Upper lobe of left lung (tissue), 6 donors: Measurements from ENCODE around the gene PIP4K2C. TPM values are rescaled to one million over a fixed set of nuclear protein-coding genes. Genes with fewer than 3 reads are reported as not detected.
A peak's percentile ranks its signal among the peaks of the same experiment; 100 is the strongest.

Experiments
- ATAC-seq, 2 donors: fragments of 200-7000 bp; cut with Tn5 transposase; one replicate each; pipeline ENCODE4 v1.9.1; 2022; ENCODE audit warnings: mild to moderate bottlenecking in 2 of 2, moderate library complexity in 2 of 2; ENCODE audit not compliant: low FRiP score in 2 of 2
- DNase-seq, 2 donors: peaks; one replicate each; pipeline ENCODE4 v3.0.0-alpha.2; 2019 to 2020
- H3K27ac ChIP-seq, 4 donors: fragments of 200-600 bp; sonication (generic); one replicate each; pipeline ENCODE4 v1.5.1; 2016 to 2019
- H3K27me3 ChIP-seq, 4 donors: fragments of 200-600 bp; sonication (generic); one replicate each; pipeline ENCODE4 v1.5.1; 2017 to 2019
- H3K36me3 ChIP-seq, 4 donors: fragments of 200-600 bp; sonication (generic); one replicate each; pipeline ENCODE4 v1.5.1; 2016 to 2019
- H3K4me1 ChIP-seq, 4 donors: fragments of 200-600 bp; sonication (generic); one replicate each; pipeline ENCODE4 v1.5.1; 2018 to 2019
- H3K4me3 ChIP-seq, 4 donors: fragments of 200-600 bp; sonication (generic); one replicate each; pipeline ENCODE4 v1.5.1; 2017 to 2019; ENCODE audit warnings: mild to moderate bottlenecking in 2 of 4, moderate library complexity in 1 of 4
- H3K9me3 ChIP-seq, 4 donors: fragments of 200-600 bp; sonication (generic); one replicate each; pipeline ENCODE4 v1.5.1; 2018 to 2019
- CTCF ChIP-seq, 6 experiments: fragments of 450-650 bp in 4 of 6; fragments of 200-600 bp in 2 of 6; sonication (generic) in 2 of 6; IDR thresholded peaks; one replicate each; pipeline ENCODE4 v1.5.1; 2016 to 2019; ENCODE audit warnings: antibody characterized with exemption in 6 of 6
- EP300 ChIP-seq, 4 donors: sonication (generic); formaldehyde crosslinking; IDR thresholded peaks; one replicate each; pipeline ENCODE4 v1.5.1; 2017; ENCODE audit warnings: antibody characterized with exemption in 4 of 4, control low read depth in 2 of 4
- POLR2A ChIP-seq, 4 donors: fragments of 450-650 bp; IDR thresholded peaks; one replicate each; pipeline ENCODE4 v1.5.1; 2016 to 2017; ENCODE audit warnings: antibody characterized with exemption in 4 of 4, mild to moderate bottlenecking in 2 of 4
- POLR2AphosphoS5 ChIP-seq, 2 donors: sonication (generic); formaldehyde crosslinking; IDR thresholded peaks; one replicate each; pipeline ENCODE4 v1.5.1; 2017; ENCODE audit warnings: antibody characterized with exemption in 2 of 2
- WGBS, 2 donors: methylation state at CpG; one replicate each; pipeline ENCODE4 v1.1.5; 2017 to 2018; 5-methylcytosine and 5-hydroxymethylcytosine counted together
- total RNA-seq, 6 donors: library from RNA; depleted of rRNA in 4 of 6; stranded (reverse); fragments of >200 nt in 4 of 6; gene quantifications; one replicate each; pipeline versions ENCODE4 v1.1.0 to v1.2.1, GENCODE V29; 2016 to 2021
- donor health status: DM: no; HTN: no; CAD: no; lungs with moderate emphysema.
- donor health status: DM: no; HTN: yes; CAD: no; lungs with severe emphysema.

The PIP4K2C gene
- total RNA-seq, 6 donors from 2014 or later: 13.4 to 56.7 (median 30.7) TPM

GRCh38 chr12:57606399-57606798 lies 15.4 kb downstream of the PIP4K2C start:
- peaks cover 0 to 12% (median 4%) of the 10 kb centered on the region in 4 donors for H3K36me3 ChIP-seq
- H3K4me3 ChIP-seq: no peak overlapping the region
- no peaks in the 10 kb centered on the region for H3K9me3 ChIP-seq
- peaks cover 0 to 10% (median 4%) of the 10 kb centered on the region in 4 donors for H3K27me3 ChIP-seq
- H3K27ac ChIP-seq: no peak overlapping the region
- no peak for ATAC-seq
- 52 to 62% methylated on average over 2 of the region's 2 CpGs for WGBS, 2 donors
- peaks cover 22 to 45% (median 29%) of the 10 kb centered on the region in 4 donors for H3K4me1 ChIP-seq
- TF ChIP-seq CTCF (IDR thresholded peaks at IDR 0.05) (no peak), POLR2AphosphoS5 (IDR thresholded peaks at IDR 0.05) (no peak), POLR2A (IDR thresholded peaks at IDR 0.05) (no peak), EP300 (IDR thresholded peaks at IDR 0.05) (no peak)
- DNase-seq: no peak

GRCh38 chr12:57606821-57607220 lies 15.8 kb downstream of the PIP4K2C start:
- Histone ChIP-seq H3K27ac (no peak overlapping the region), H3K36me3 (peaks cover 0 to 7% (median 2%) of the 10 kb centered on the region in 4 donors), H3K4me1 (peaks cover 22 to 49% (median 33%) of the 10 kb centered on the region in 4 donors), H3K9me3 (no peaks in the 10 kb centered on the region), H3K4me3 (no peak overlapping the region), H3K27me3 (peaks cover 0 to 11% (median 6%) of the 10 kb centered on the region in 4 donors)
- DNase-seq (peak in 1 of 2 donors; percentile 60), ATAC-seq (no peak)
- 94 to 95% methylated on average over 11 of the region's 11 CpGs for WGBS, 2 donors
- TF ChIP-seq POLR2AphosphoS5 (IDR thresholded peaks at IDR 0.05): no peak
- TF ChIP-seq EP300 (IDR thresholded peaks at IDR 0.05): no peak
- TF ChIP-seq POLR2A (IDR thresholded peaks at IDR 0.05): no peak
- no peak for TF ChIP-seq CTCF (IDR thresholded peaks at IDR 0.05)

GRCh38 chr12:57607958-57608663 lies 17.1 kb downstream of the PIP4K2C start:
- no peak for ATAC-seq
- WGBS, 2 donors: 89 to 90% methylated on average over 12 of the region's 12 CpGs
- H3K36me3 ChIP-seq: no peaks in the 10 kb centered on the region
- no peak overlapping the region for H3K27ac ChIP-seq
- H3K4me1 ChIP-seq: peaks cover 22 to 50% (median 37%) of the 10 kb centered on the region in 4 donors
- H3K27me3 ChIP-seq: peaks cover 0 to 13% (median 8%) of the 10 kb centered on the region in 4 donors
- H3K4me3 ChIP-seq: no peak overlapping the region
- DNase-seq: no peak
- H3K9me3 ChIP-seq: no peaks in the 10 kb centered on the region
- TF ChIP-seq POLR2AphosphoS5 (IDR thresholded peaks at IDR 0.05) (no peak), POLR2A (IDR thresholded peaks at IDR 0.05) (no peak), CTCF (IDR thresholded peaks at IDR 0.05) (no peak), EP300 (IDR thresholded peaks at IDR 0.05) (no peak)

GRCh38 chr12:57609101-57609780 lies 18.2 kb downstream of the PIP4K2C start:
- H3K4me3 ChIP-seq: no peak overlapping the region
- ATAC-seq: no peak
- TF ChIP-seq POLR2AphosphoS5 (IDR thresholded peaks at IDR 0.05) (no peak), CTCF (IDR thresholded peaks at IDR 0.05) (no peak), POLR2A (IDR thresholded peaks at IDR 0.05) (no peak), EP300 (IDR thresholded peaks at IDR 0.05) (no peak)
- WGBS, 2 donors: 77 to 79% methylated on average over 19 of the region's 19 CpGs
- H3K27me3 ChIP-seq: peaks cover 0 to 13% (median 8%) of the 10 kb centered on the region in 4 donors
- no peaks in the 10 kb centered on the region for H3K36me3 ChIP-seq
- H3K4me1 ChIP-seq: peaks cover 14 to 40% (median 33%) of the 10 kb centered on the region in 4 donors
- peak overlapping the region in 3 of 4 donors; percentile 74 to 77 (median 75) for H3K27ac ChIP-seq
- H3K9me3 ChIP-seq: no peaks in the 10 kb centered on the region
- no peak for DNase-seq
